Activated CD4-positive, alpha-beta T cell treated with anti-CD3 and anti-CD28 coated beads, Interleukin-2, amount 50 U/mL, for 1 hour (primary cell): ENCODE measurements around the gene TPRN.

Source experiments
- DNase-seq: peaks from one replicate; pipeline ENCODE4 v3.0.0-alpha.2; 2020

The TPRN gene

DNA sequence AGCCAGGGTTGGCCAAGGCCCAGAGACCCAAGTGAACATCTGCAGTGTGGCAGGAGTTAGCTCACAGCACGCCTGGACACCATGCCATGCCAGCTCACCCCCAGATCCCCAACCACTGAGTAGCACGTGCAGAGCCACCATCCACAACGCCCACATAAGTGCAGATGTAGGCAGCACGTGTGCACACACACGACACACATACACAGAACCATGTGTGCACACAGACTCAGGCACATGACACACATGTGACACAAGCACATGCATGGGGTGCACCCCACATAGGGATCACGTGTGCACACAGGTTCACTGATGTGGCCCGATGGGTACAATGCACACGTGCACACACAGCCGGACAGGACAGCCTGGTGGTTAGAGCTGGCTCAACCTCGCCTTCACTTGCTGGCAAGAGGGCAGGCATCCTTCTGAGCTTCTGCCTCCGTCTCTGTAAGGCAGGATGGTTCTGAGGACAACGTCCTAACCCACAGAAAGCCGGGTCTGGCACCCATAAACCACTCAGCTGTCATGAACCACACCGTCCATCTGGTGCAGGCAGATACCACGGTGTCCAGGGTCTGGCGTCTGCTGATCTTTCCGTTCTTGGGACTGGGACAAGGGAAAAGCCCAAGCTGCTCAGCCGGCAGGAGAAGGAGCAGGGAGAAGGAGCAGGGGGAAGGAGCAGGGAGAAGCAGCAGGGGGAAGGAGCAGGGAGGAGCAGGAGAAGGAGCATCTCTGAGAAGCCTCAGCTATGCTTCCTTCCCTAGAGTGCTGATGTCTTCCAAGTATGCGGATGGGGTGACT lies 42.7 kb downstream of the TPRN start:
- DNase-seq: no peak

DNA sequence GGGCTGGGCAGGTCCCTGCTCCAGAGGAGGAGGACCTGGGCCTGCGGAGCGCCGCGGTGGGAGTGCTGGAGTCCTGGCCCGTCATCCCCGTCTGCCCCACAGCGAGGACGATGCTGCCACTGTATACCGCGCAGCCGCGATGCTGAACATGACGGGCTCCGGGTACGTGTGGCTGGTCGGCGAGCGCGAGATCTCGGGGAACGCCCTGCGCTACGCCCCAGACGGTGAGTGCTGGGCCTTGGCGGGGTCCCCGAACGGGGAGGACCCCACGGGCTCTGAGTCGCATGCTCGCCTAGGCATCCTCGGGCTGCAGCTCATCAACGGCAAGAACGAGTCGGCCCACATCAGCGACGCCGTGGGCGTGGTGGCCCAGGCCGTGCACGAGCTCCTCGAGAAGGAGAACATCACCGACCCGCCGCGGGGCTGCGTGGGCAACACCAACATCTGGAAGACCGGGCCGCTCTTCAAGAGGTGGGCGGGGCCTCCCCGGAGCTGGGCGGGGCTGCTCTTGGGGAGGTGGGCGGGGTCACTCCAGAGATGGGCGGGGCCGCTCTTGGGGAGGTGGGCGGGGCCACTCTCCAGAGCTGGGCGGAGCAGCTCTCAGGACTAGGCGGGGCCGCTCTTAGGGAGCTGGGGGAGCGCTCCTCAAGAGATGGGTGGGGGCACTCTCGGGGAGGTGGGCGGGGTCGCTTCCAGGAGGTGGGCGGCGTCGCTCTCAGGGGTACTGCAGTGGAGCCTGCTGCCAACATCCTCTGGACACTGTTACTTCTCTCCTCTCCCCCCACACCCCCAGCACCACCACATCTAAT lies 43.8 kb downstream of the TPRN start:
- peak; percentile 57 for DNase-seq

DNA sequence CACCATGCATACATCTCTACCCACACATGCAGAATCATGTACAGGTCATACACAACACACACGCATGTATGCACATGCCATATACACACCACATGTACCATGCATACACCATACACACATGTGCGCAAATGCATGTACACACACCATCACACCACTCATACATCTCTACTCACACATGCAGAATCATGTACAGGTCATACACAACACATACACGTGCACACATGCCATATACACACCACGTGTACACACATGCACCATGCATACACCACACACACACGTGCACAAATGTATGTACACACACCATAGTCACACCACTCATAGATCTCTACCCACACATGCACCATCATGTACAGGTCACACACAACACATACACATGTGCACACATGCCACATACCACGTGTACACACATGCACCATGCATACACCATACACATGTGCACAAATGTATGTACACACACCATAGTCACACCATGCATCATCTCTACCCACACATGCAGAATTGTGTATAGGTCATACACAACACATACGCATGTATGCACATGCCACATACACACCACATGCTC lies 47.6 kb downstream of the TPRN start:
- no peak for DNase-seq

DNA sequence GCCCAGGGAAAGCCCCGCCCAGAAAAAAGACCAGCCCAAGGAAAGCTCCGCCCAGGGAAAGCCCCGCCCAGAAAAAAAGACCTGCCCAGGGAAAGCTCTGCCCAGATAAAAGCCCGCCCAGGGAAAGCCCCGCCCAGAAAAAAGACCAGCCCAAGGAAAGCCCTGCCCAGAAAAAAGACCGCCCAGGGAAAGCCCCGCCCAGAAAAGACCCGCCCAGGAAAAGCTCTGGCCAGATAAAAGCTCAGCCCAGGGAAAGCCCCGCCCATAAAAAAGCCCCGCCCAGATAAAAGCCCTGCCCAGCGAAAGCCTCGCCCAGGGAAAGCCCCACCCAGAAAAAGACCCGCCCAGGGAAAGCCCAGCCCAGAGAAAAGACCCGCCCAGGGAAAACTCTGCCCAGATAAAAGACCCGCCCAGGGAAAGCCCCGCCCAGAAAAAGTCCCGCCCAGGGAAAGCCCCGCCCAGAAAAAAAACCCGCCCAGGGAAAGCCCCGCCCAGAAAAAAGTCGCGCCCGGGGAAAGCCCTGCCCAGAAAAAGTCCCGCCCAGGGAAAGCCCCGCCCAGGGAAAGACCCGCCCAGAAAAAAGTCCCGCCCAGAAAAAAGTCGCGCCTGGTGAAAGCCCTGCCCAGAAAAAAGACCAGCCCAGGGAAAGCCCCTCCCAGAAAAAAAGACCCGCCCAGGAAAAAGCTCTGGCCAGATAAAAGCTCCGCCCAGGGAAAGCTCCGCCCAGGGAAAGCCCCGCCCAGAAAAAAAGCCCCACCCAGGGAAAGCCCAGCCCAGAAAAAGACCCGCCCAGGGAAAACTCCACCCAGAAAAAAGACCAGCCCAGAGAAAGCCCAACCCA lies 49.7 kb downstream of the TPRN start:
- no peak for DNase-seq

DNA sequence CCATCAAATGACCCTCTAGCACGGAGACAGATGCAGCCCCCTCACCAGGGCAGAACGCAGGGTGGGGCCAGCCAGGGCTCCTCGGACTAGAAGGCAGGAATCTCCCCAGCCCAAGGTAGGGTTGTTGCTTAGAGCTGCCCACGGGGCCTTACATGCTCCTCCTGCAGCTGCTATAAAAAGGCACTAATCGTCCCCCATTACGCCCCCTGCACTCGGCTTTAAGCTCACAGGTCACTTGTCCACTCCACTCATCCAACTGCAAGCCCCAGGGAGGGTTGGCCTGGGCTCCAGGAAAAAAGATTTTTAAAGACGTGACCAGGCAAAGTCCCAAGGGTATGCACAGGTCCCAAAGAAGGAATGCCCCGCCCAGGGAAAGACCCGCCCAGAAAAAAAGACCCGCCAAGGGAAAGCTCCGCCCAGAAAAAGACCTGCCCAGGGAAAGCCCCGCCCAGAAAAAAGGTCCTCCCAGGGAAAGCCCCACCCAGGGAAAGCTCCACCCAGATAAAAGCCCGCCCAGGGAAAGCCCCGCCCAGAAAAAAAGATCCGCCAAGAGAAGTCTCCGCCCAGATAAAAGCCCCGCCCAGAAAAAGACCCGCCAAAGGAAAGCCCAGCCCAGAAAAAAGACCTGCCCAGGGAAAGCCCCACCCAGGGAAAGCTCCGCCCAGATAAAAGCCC lies 50.5 kb downstream of the TPRN start:
- DNase-seq: no peak

- no peak for DNase-seq
These were observed 51.2 kb downstream of the TPRN start for GRCh38 chr9:137149363-137149762.

GRCh38 chr9:137148661-137149060 lies 51.9 kb downstream of the TPRN start:
- no peak for DNase-seq

DNA sequence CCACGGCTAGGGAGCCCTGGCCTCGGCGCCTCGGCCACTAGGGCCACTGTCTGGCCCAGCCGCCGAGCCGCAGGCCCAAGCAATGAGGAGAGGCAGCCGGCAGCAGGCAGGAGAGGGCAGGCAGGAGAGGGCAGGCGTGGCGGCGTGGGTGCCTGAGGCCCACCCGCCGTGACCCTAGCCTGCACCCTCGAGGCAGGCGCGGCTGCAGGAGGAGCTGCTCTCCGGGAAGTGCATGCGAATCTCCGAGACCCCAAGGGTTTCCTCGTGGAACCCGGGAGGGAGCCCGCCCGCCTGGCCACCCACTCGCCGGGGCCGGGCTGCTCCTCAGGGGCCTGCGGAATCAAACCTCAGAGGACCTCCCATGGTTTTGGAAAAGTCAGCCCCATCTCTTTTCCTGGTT lies 52.3 kb downstream of the TPRN start:
- DNase-seq: no peak

GRCh38 chr9:137147793-137148160 lies 52.8 kb downstream of the TPRN start:
- no peak for DNase-seq

DNA sequence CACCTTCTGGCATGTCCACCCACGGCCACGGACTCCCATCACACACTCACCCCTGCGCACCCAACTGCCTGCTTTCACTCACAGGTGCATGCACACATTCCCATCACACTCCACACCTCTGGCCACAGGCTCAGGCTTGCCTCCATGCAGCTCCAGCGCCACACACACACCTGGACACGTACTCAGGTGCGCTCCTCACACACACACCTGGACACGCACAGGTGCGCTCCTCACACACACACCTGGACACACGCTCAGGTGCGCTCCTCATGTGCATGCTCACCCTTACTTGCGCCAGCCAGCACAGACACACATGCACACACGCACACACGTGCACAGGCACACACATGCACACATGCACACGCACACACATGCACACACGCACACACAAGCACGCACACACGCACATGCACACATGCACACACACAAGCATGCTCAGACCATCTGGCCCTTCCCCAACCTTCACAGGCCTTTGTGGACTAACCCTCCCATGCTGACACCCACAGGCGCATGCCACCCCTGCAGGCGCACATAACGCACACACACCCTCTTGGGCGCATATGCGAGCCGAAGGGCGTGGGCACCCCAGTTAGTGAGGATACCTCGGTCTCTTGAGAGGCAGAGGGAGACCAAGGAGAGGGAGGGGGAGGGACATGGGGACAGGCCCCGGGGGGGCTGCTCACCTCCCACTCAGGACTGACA lies 53.3 kb downstream of the TPRN start:
- DNase-seq: no peak

DNA sequence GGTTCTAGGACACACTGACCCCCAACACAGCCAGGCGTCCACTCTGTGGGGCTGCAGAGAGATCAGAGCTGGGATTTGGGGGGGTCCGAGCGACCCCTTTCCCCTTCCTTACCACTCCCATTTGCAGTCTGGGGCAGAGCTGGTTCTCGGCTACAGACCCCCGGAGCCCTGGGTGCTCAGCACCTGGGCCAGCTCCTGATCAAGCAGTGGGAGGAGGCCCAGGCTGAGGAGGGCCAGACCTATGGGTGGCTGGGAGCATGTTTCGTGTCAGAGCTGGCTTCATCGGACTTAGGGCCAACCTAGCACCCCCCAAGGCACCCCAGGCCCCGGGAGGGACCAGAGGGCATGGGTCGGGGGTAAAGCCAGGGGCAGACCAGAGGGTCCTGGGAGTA lies 54.0 kb downstream of the TPRN start:
- DNase-seq: no peak

- no peak for DNase-seq
These were observed 54.6 kb downstream of the TPRN start for GRCh38 chr9:137145731-137146526.

DNA sequence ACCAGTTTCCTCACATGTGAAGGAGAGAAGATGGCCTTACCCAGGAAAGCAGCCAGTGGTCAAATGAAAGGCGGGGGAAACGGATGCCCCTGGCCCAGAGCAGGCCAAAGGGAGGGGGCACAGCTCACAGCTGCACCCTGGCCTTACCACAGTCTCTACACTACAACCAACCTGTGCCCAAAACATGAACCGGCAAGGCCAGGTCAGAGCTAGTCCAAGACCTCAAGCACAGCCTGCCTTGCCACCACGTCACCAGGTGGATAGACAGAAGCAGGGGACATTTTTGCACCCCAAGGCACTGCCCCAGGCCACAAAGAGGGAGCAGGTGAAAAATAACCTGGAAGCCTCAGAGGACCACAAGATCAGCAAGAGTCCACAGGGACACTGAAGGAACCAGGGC lies 57.1 kb downstream of the TPRN start:
- no peak for DNase-seq

GRCh38 chr9:137141976-137142936 lies 58.3 kb downstream of the TPRN start:
- DNase-seq: no peak
